Breast epithelium (tissue), 4 donors: Measurements from ENCODE around the gene MAML3. TPM values are rescaled to one million over a fixed set of nuclear protein-coding genes. Genes with fewer than 3 reads are reported as not detected.

Experiments
- DNase-seq, 2 donors: peaks; one replicate each; pipeline ENCODE4 v3.0.0-alpha.2; 2019; ENCODE audit warnings: low spot score in 2 of 2
- H3K27ac ChIP-seq, 2 donors: fragments of 200-600 bp; sonication (generic) in 1 of 2; one replicate each; pipeline ENCODE4 v1.5.1; 2016 to 2019; ENCODE audit warnings: mild to moderate bottlenecking in 1 of 2
- H3K27me3 ChIP-seq, 2 donors: fragments of 200-600 bp; sonication (generic) in 1 of 2; one replicate each; pipeline versions ENCODE4 v1.5.1 to v1.6.0; 2017 to 2019; ENCODE audit warnings: control low read depth in 1 of 2, mild to moderate bottlenecking in 1 of 2
- H3K36me3 ChIP-seq: fragments of 200-600 bp; one replicate; pipeline ENCODE4 v1.5.1; 2019
- H3K4me1 ChIP-seq, 2 donors: fragments of 200-600 bp; sonication (generic); one replicate each; pipeline ENCODE4 v1.5.1; 2016 to 2019; ENCODE audit warnings: control low read depth in 1 of 2
- H3K4me3 ChIP-seq, 3 donors: fragments of 200-600 bp; sonication (generic); 1 replicate in 2 of 3; 2 replicates in 1 of 3; pipeline ENCODE4 v1.5.1; 2016 to 2019; ENCODE audit warnings: mild to moderate bottlenecking in 3 of 3, moderate library complexity in 2 of 3
- H3K9me3 ChIP-seq, 2 donors: fragments of 200-600 bp; sonication (generic) in 1 of 2; one replicate each; pipeline ENCODE4 v1.5.1; 2016 to 2019; ENCODE audit warnings: control low read depth in 1 of 2
- CTCF ChIP-seq, 3 donors: fragments of 450-650 bp; IDR thresholded peaks; one replicate each; pipeline ENCODE4 v1.5.1; 2016 to 2017; ENCODE audit warnings: antibody characterized with exemption in 3 of 3, mild to moderate bottlenecking in 3 of 3, moderate library complexity in 3 of 3
- POLR2A ChIP-seq: fragments of 450-650 bp; IDR thresholded peaks from one replicate; pipeline ENCODE4 v1.6.1; 2016; ENCODE audit warnings: antibody characterized with exemption, mild to moderate bottlenecking, moderate library complexity
- POLR2AphosphoS5 ChIP-seq, 3 donors: sonication (generic); formaldehyde crosslinking; IDR thresholded peaks; one replicate each; pipeline ENCODE4 v1.6.1; 2017; ENCODE audit warnings: antibody characterized with exemption in 3 of 3
- intact Hi-C: fragments of 100-400 bp; cut with DNase I; formaldehyde crosslinking; loops from one replicate; pipeline ENCODE4 v1.15.1; 2023; ENCODE audit warnings: low total_unique reads
- total RNA-seq, 3 donors: library from RNA; depleted of rRNA; stranded (reverse); fragments of >200 nt; gene quantifications; one replicate each; pipeline ENCODE4 v1.1.0, GENCODE V29; 2016

The MAML3 gene
- total RNA-seq, 3 donors from 2014 or later = 5.0 to 16.8 (median 11.1) TPM

DNA sequence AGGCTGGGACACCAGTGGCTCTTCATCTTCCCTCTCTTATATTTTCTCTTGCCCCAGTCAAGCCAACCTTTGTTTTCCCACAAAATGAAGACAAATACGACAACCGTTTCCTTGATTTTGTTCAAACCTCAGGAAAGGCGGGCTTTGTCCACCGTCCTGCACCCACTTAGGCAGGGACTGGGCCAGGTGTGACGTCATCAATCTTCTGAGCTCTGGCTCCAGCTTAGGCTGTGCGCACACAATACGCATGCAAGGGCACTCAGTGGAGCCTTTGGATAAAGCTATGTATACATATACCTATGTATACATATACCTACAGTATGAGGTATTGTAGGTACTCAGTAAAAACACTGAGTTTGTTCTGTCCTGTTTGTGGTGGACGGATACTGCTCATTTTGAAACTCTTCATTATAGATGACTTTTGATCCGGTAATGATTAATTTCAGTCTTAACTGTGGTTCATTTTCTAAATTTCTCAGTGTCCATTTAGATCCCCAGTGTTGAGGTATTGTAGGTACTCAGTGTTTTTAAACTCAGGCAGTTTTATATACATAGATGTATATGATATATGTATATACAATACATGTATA, 293.5 kb downstream of the MAML3 start:
- DNase-seq = no peak
- Histone ChIP-seq H3K27me3 (no peaks in the 10 kb centered on the region), H3K4me3 (no peak overlapping the region), H3K9me3 (no peaks in the 10 kb centered on the region), H3K4me1 (no peaks in the 10 kb centered on the region), H3K27ac (no peak overlapping the region), H3K36me3 (no peaks in the 10 kb centered on the region)
- no peak for TF ChIP-seq POLR2AphosphoS5 (IDR thresholded peaks at IDR 0.05)
- TF ChIP-seq CTCF (IDR thresholded peaks at IDR 0.05) = no peak
- no peak for TF ChIP-seq POLR2A
- intact Hi-C loops = no loop called here

DNA sequence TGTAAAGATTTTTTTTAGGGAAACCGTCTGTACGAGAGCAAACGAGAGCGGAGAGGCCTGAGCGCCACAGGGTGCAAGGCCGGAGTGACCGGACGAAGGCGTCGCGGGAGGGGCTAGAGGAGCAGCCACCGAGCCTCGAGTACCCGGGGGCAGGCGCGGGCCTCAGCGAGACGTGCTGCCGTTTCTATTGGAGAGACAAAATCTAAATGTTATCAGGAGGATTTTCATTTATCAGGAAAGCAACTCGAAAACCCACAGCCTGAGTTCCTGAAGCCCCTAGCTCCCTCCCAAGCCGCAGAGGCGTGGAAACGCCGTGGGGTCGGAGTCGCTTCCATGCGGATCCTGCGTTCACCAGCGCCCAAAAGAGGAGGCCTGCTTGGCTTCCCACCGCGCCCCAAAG, 294.1 kb downstream of the MAML3 start:
- H3K4me1 ChIP-seq = no peaks in the 10 kb centered on the region
- no peak for DNase-seq
- H3K36me3 ChIP-seq = no peaks in the 10 kb centered on the region
- H3K4me3 ChIP-seq = no peak overlapping the region
- H3K9me3 ChIP-seq = no peaks in the 10 kb centered on the region
- TF ChIP-seq POLR2AphosphoS5 (IDR thresholded peaks at IDR 0.05) (no peak), CTCF (IDR thresholded peaks at IDR 0.05) (no peak), POLR2A (no peak)
- no peaks in the 10 kb centered on the region for H3K27me3 ChIP-seq
- no peak overlapping the region for H3K27ac ChIP-seq
- intact Hi-C loops = no loop called here

GRCh38 chr4:139858436-139859205, 295.4 kb downstream of the MAML3 start:
- no peak overlapping the region for H3K4me3 ChIP-seq
- DNase-seq = peak in 1 of 2 donors; percentile 35
- no peaks in the 10 kb centered on the region for H3K4me1 ChIP-seq
- H3K36me3 ChIP-seq = no peaks in the 10 kb centered on the region
- no peak for TF ChIP-seq POLR2AphosphoS5 (IDR thresholded peaks at IDR 0.05)
- no peak for TF ChIP-seq CTCF (IDR thresholded peaks at IDR 0.05)
- TF ChIP-seq POLR2A = no peak
- H3K27ac ChIP-seq = peak overlapping the region in 1 of 2 donors; percentile 21
- intact Hi-C loops = no loop called here
- H3K27me3 ChIP-seq = no peaks in the 10 kb centered on the region
- no peaks in the 10 kb centered on the region for H3K9me3 ChIP-seq

- TF ChIP-seq CTCF (IDR thresholded peaks at IDR 0.05) (no peak), POLR2AphosphoS5 (IDR thresholded peaks at IDR 0.05) (no peak), POLR2A (no peak)
- H3K36me3 ChIP-seq = no peaks in the 10 kb centered on the region
Measured at GRCh38 chr4:139857977-139858376, 296.0 kb downstream of the MAML3 start.

GRCh38 chr4:139857021-139857420, 297.0 kb downstream of the MAML3 start:
- H3K4me3 ChIP-seq = no peak overlapping the region
- intact Hi-C loops = no loop called here
- H3K36me3 ChIP-seq = no peaks in the 10 kb centered on the region
- no peaks in the 10 kb centered on the region for H3K27me3 ChIP-seq
- no peaks in the 10 kb centered on the region for H3K4me1 ChIP-seq
- no peak for DNase-seq
- TF ChIP-seq POLR2AphosphoS5 (IDR thresholded peaks at IDR 0.05) = no peak
- TF ChIP-seq CTCF (IDR thresholded peaks at IDR 0.05) = no peak
- no peak for TF ChIP-seq POLR2A
- no peaks in the 10 kb centered on the region for H3K9me3 ChIP-seq
- H3K27ac ChIP-seq = no peak overlapping the region

More at GRCh38 chr4:139857977-139858376, 296.0 kb downstream of the MAML3 start:
- Histone ChIP-seq H3K27me3 (no peaks in the 10 kb centered on the region), H3K9me3 (no peaks in the 10 kb centered on the region), H3K27ac (no peak overlapping the region), H3K4me3 (no peak overlapping the region), H3K4me1 (no peaks in the 10 kb centered on the region)
- no peak for DNase-seq
- intact Hi-C loops = no loop called here
